GM21381 (cell line): ENCODE results near the gene SNCB.
A peak's percentile ranks its signal among the peaks of the same experiment; 100 is the strongest.

ENCODE experiments used
- ATAC-seq: cut with Tn5 transposase; IDR thresholded peaks from one replicate; pipeline ENCODE4 v1.9.1; 2021; ENCODE audit warnings: mild to moderate bottlenecking, moderate library complexity; ENCODE audit not compliant: unreplicated experiment

SNCB gene

GRCh38 chr5:176625966-176626875 lies 4.1 kb downstream of the SNCB start:
- ATAC-seq = no peak

- ATAC-seq = no peak
These were observed 4.8 kb downstream of the SNCB start for GRCh38 chr5:176625512-176625911.

- ATAC-seq = no peak
These were observed 5.4 kb downstream of the SNCB start for GRCh38 chr5:176624938-176625337.

- no peak for ATAC-seq
These were observed 6.2 kb downstream of the SNCB start for GRCh38 chr5:176624142-176624541.

GRCh38 chr5:176621661-176622079 lies 8.7 kb downstream of the SNCB start:
- ATAC-seq = no peak

GRCh38 chr5:176620333-176620981 lies 9.9 kb downstream of the SNCB start:
- no peak for ATAC-seq

GRCh38 chr5:176619569-176620332 lies 10.6 kb downstream of the SNCB start:
- no peak for ATAC-seq

GRCh38 chr5:176619203-176619568 lies 11.1 kb downstream of the SNCB start:
- ATAC-seq = peak; percentile 79

GRCh38 chr5:176618783-176619182 lies 11.6 kb downstream of the SNCB start:
- ATAC-seq = no peak

- ATAC-seq = no peak
These were observed 13.8 kb downstream of the SNCB start for GRCh38 chr5:176616511-176616910.

- no peak for ATAC-seq
These were observed 15.4 kb downstream of the SNCB start for GRCh38 chr5:176614805-176615478.

GRCh38 chr5:176612855-176613254 lies 17.5 kb downstream of the SNCB start:
- no peak for ATAC-seq

GRCh38 chr5:176612008-176612407 lies 18.3 kb downstream of the SNCB start:
- no peak for ATAC-seq

GRCh38 chr5:176611435-176611834 lies 18.9 kb downstream of the SNCB start:
- no peak for ATAC-seq

- ATAC-seq = peak; percentile 6
These were observed 19.9 kb downstream of the SNCB start for GRCh38 chr5:176610435-176610773.

GRCh38 chr5:176609724-176610434 lies 20.5 kb downstream of the SNCB start, which contains the start of gene GPRIN1:
Gene GPRIN1 (minus strand): TSS chr5:176610156. CDS start chr5:176599834, 10,322 bp downstream.
- ATAC-seq = peak; percentile 71

- peak; percentile 5 for ATAC-seq
These were observed 21.2 kb downstream of the SNCB start for GRCh38 chr5:176608937-176609723.

- ATAC-seq = no peak
These were observed 22.1 kb downstream of the SNCB start for GRCh38 chr5:176608142-176608705.

GRCh38 chr5:176606875-176607274 lies 23.5 kb downstream of the SNCB start:
- ATAC-seq = no peak
